H9 (cell line): Measurements from ENCODE around the gene PIAS1. TPM values are rescaled to one million over a fixed set of nuclear protein-coding genes. Genes with fewer than 3 reads are reported as not detected.

Experiments
- DNase-seq: peaks from one replicate; pipeline ENCODE4 v3.0.0-alpha.2; 2017
- H2AFZ ChIP-seq: one replicate; pipeline ENCODE4 v1.6.1; 2013; ENCODE audit warnings: mild to moderate bottlenecking, low read length, control low read depth, moderate library complexity
- H2AK5ac ChIP-seq: 2 replicates; pipeline ENCODE4 v1.6.1; 2013; ENCODE audit warnings: low read length, control low read depth, mixed read lengths; ENCODE audit not compliant: insufficient read length
- H2BK120ac ChIP-seq: one replicate; pipeline ENCODE4 v1.6.1; 2013; ENCODE audit warnings: low read depth, mild to moderate bottlenecking, low read length, control low read depth, inconsistent platforms; ENCODE audit not compliant: poor library complexity, severe bottlenecking
- H2BK12ac ChIP-seq: 2 replicates; pipeline ENCODE4 v1.6.1; 2013; ENCODE audit warnings: low read length, control low read depth, mixed read lengths, low read depth; ENCODE audit not compliant: insufficient read length
- H2BK15ac ChIP-seq: 2 replicates; pipeline ENCODE4 v1.6.1; 2013; ENCODE audit warnings: low read depth, low read length, control low read depth
- H2BK20ac ChIP-seq: one replicate; pipeline ENCODE4 v1.6.1; 2013; ENCODE audit warnings: low read depth, mild to moderate bottlenecking, low read length, control low read depth, inconsistent platforms; ENCODE audit not compliant: poor library complexity, severe bottlenecking
- H2BK5ac ChIP-seq: 2 replicates; pipeline ENCODE4 v1.6.1; 2013; ENCODE audit warnings: low read length, control low read depth, mixed read lengths; ENCODE audit not compliant: insufficient read length
- H3K14ac ChIP-seq: 2 replicates; pipeline ENCODE4 v1.6.1; 2013; ENCODE audit warnings: low read length, control low read depth; ENCODE audit not compliant: insufficient read depth
- H3K18ac ChIP-seq: 2 replicates; pipeline ENCODE4 v1.6.1; 2013; ENCODE audit warnings: low read depth, mild to moderate bottlenecking, mixed read lengths, low read length, control low read depth; ENCODE audit not compliant: insufficient read length
- H3K23ac ChIP-seq: 2 replicates; pipeline ENCODE4 v1.6.1; 2013; ENCODE audit warnings: low read length, control low read depth, mixed read lengths, low read depth; ENCODE audit not compliant: insufficient read length
- H3K23me2 ChIP-seq: 2 replicates; pipeline ENCODE4 v1.6.1; 2013; ENCODE audit warnings: low read depth, mild to moderate bottlenecking, mixed read lengths, low read length, control low read depth; ENCODE audit not compliant: insufficient read length, poor library complexity, severe bottlenecking
- H3K27ac ChIP-seq: 2 replicates; pipeline ENCODE4 v1.5.1; 2013; ENCODE audit warnings: low read length, control low read depth, mixed read lengths, low read depth; ENCODE audit not compliant: insufficient read length
- H3K27me3 ChIP-seq: 2 replicates; pipeline ENCODE4 v1.6.1; 2013; ENCODE audit warnings: low read length, control low read depth, inconsistent platforms; ENCODE audit not compliant: insufficient read depth
- H3K4ac ChIP-seq: 2 replicates; pipeline ENCODE4 v1.6.1; 2013; ENCODE audit warnings: low read depth, mild to moderate bottlenecking, control low read depth, inconsistent platforms, low read length, moderate library complexity
- H3K4me1 ChIP-seq: 2 replicates; pipeline ENCODE4 v1.6.1; 2013; ENCODE audit warnings: low read length, control low read depth, inconsistent platforms; ENCODE audit not compliant: insufficient read depth
- H3K4me2 ChIP-seq: 2 replicates; pipeline ENCODE4 v1.6.1; 2013; ENCODE audit warnings: low read length, control low read depth, mixed read lengths; ENCODE audit not compliant: insufficient read length, insufficient read depth
- H3K56ac ChIP-seq: 2 replicates; pipeline ENCODE4 v1.6.1; 2013; ENCODE audit warnings: low read depth, mild to moderate bottlenecking, mixed read lengths, low read length, control low read depth; ENCODE audit not compliant: insufficient read length
- H3K79me1 ChIP-seq: 2 replicates; pipeline ENCODE4 v1.6.1; 2013; ENCODE audit warnings: low read depth, mild to moderate bottlenecking, moderate library complexity, low read length, control low read depth, inconsistent platforms; ENCODE audit not compliant: insufficient read depth, poor library complexity, severe bottlenecking
- H3K79me2 ChIP-seq: 2 replicates; pipeline ENCODE4 v1.6.1; 2013; ENCODE audit warnings: low read length, control low read depth, inconsistent platforms; ENCODE audit not compliant: insufficient read depth
- H3K9ac ChIP-seq: 2 replicates; pipeline ENCODE4 v1.6.1; 2013; ENCODE audit warnings: low read length, control low read depth, mixed read lengths; ENCODE audit not compliant: insufficient read length; ENCODE audit errors: extremely low read depth
- H3K9me3 ChIP-seq: one replicate; pipeline ENCODE4 v1.6.1; 2013; ENCODE audit warnings: low read depth, low read length, inconsistent platforms; ENCODE audit not compliant: control insufficient read depth
- H3T11ph ChIP-seq: one replicate; pipeline ENCODE4 v1.6.1; 2013; ENCODE audit warnings: mild to moderate bottlenecking, low read length, control low read depth, inconsistent platforms
- H4K20me1 ChIP-seq: one replicate; pipeline ENCODE4 v1.6.1; 2013; ENCODE audit not compliant: control insufficient read depth, insufficient read length, insufficient read depth
- H4K5ac ChIP-seq: 2 replicates; pipeline ENCODE4 v1.6.1; 2013; ENCODE audit warnings: low read depth, mild to moderate bottlenecking, mixed read lengths, low read length, control low read depth; ENCODE audit not compliant: insufficient read length
- H4K8ac ChIP-seq: replicated peaks from 2 replicates; pipeline ENCODE4 v1.6.1; 2013; ENCODE audit warnings: low read length, control low read depth, mixed read lengths, low read depth; ENCODE audit not compliant: insufficient read length
- H4K91ac ChIP-seq: 2 replicates; pipeline ENCODE4 v1.6.1; 2013; ENCODE audit warnings: low read depth, mild to moderate bottlenecking, moderate library complexity, mixed read lengths, low read length, control low read depth; ENCODE audit not compliant: insufficient read length
- H3K27ac Mint-ChIP-seq, 3 experiments: 2 replicates in 2 of 3; 3 replicates in 1 of 3; pipeline ENCODE4 v1.8.0; 2020 to 2021; ENCODE audit warnings: mixed read lengths in 3 of 3, mild to moderate bottlenecking in 1 of 3, moderate library complexity in 1 of 3
- H3K27me3 Mint-ChIP-seq: 2 replicates; pipeline ENCODE4 v1.8.0; 2021; ENCODE audit warnings: low read depth, mild to moderate bottlenecking, moderate library complexity, mixed read lengths
- H3K36me3 Mint-ChIP-seq, 3 experiments: 2 replicates in 2 of 3; 3 replicates in 1 of 3; pipeline ENCODE4 v1.8.0; 2020 to 2021; ENCODE audit warnings: low read depth in 3 of 3, mixed read lengths in 3 of 3; ENCODE audit not compliant: insufficient read depth in 1 of 3
- H3K4me1 Mint-ChIP-seq, 2 experiments: 2 replicates each; pipeline ENCODE4 v1.8.0; 2020; ENCODE audit warnings: mixed read lengths in 2 of 2
- H3K4me3 Mint-ChIP-seq, 2 experiments: 2 replicates in 1 of 2; 3 replicates in 1 of 2; pipeline ENCODE4 v1.8.0; 2020 to 2021; ENCODE audit warnings: mild to moderate bottlenecking in 2 of 2, mixed read lengths in 2 of 2, moderate library complexity in 1 of 2
- H3K9me3 Mint-ChIP-seq, 2 experiments: 2 replicates in 1 of 2; 3 replicates in 1 of 2; pipeline ENCODE4 v1.8.0; 2020; ENCODE audit warnings: mild to moderate bottlenecking in 2 of 2, mixed read lengths in 2 of 2, moderate library complexity in 1 of 2
- WGBS: extraction: QIAGEN DNeasy Blood & Tissue Kit; methylation state at CpG from one replicate; pipeline ENCODE4 v1.1.7; 2013; ENCODE audit warnings: missing lambda C conversion rate, low lambda C conversion rate, mixed read lengths; ENCODE audit not compliant: insufficient read length; ENCODE audit errors: extremely low coverage; 5-methylcytosine and 5-hydroxymethylcytosine counted together
- total RNA-seq: library from RNA; stranded (reverse); gene quantifications from 2 replicates; pipeline ENCODE4 v1.2.1, GENCODE V29; 2021
- TF ChIP-seq, protein P1 (sequence below): fragments of 200-600 bp; sonication (generic); conservative IDR thresholded peaks from 3 replicates; pipeline ENCODE4 v1.8.0; 2021; ENCODE audit warnings: antibody characterized with exemption, mild to moderate bottlenecking

The PIAS1 gene
- total RNA-seq, 1 experiment from 2014 or later, result 31.1 TPM

DNA sequence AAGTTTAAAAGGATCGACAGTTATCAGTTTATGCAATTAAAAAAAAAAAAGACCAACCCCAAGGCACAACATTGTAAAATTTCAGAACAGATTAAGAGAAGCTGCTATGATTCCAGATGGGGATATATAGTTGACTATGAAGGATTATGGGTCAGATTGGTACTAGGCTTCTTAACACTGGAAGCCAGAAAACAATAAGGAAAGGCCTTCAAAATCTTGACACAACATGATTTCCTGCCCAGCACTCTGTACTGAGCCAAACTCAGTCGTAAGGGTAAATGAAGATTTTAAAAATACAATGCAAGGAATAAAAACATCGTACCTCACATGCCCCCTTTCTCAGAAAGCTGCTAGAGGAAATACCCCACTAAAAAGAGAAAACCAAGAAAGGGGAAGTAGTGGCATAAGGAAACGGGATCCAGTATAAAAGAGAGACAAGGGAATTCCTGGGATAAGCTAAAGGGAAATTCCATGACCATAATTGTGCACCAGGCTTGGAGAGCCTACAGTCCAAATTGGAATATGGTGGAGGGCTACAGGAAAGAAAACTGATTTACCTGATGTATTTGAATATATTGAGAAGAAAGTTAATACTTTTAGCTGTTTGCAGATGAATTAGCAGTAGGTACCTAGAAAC, 27.9 kb downstream of the PIAS1 start:
- Histone ChIP-seq H4K91ac (no peak overlapping the region), H3K18ac (no peak overlapping the region), H4K5ac (no peak overlapping the region), H3K23me2 (no peaks in the 10 kb centered on the region), H2AK5ac (no peak overlapping the region), H2BK120ac (no peak overlapping the region), H3T11ph (no peak overlapping the region), H2BK5ac (no peak overlapping the region), H3K14ac (no peak overlapping the region), H3K4me1 (no peaks in the 10 kb centered on the region), H3K9me3 (no peaks in the 10 kb centered on the region), H4K20me1 (no peaks in the 10 kb centered on the region), H2BK20ac (no peak overlapping the region), H2AFZ (no peak overlapping the region), H3K9ac (no peak overlapping the region), H3K4ac (no peak overlapping the region), H2BK12ac (no peak overlapping the region), H3K27ac (no peak overlapping the region), H3K4me2 (no peak overlapping the region), H3K23ac (no peak overlapping the region), H3K56ac (no peak overlapping the region), H2BK15ac (no peak overlapping the region), H4K8ac (no peak overlapping the region), H3K27me3 (no peaks in the 10 kb centered on the region), H3K79me1 (no peaks in the 10 kb centered on the region), H3K79me2 (peaks cover 4% of the 10 kb centered on the region; the same call in 1 of the 2 replicates)
- Mint-ChIP-seq H3K9me3 (no peaks in the 10 kb centered on the region), H3K4me3 (no peak overlapping the region), H3K27ac (peak overlapping the region in 2 of 3 experiments; percentile 17 to 34; a peak in 2 of 7 replicates), H3K36me3 (peaks cover 0 to 5% (median 4%) of the 10 kb centered on the region in 3 experiments; a peak in 4 of 7 replicates), H3K27me3 (no peaks in the 10 kb centered on the region), H3K4me1 (peaks cover 37 to 40% of the 10 kb centered on the region in 2 experiments)
- DNase-seq, result no peak
- TF ChIP-seq, protein P1, sequence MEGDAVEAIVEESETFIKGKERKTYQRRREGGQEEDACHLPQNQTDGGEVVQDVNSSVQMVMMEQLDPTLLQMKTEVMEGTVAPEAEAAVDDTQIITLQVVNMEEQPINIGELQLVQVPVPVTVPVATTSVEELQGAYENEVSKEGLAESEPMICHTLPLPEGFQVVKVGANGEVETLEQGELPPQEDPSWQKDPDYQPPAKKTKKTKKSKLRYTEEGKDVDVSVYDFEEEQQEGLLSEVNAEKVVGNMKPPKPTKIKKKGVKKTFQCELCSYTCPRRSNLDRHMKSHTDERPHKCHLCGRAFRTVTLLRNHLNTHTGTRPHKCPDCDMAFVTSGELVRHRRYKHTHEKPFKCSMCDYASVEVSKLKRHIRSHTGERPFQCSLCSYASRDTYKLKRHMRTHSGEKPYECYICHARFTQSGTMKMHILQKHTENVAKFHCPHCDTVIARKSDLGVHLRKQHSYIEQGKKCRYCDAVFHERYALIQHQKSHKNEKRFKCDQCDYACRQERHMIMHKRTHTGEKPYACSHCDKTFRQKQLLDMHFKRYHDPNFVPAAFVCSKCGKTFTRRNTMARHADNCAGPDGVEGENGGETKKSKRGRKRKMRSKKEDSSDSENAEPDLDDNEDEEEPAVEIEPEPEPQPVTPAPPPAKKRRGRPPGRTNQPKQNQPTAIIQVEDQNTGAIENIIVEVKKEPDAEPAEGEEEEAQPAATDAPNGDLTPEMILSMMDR, result no peak
- WGBS, result no CpG with 5 or more reads among the region's 4 CpGs
